GM18526 (cell line): Measurements from ENCODE around the gene ZCCHC17.

ENCODE experiments used
- POLR2A ChIP-seq: IDR thresholded peaks from 3 replicates; pipeline ENCODE4 v1.6.1; 2011; ENCODE audit not compliant: insufficient read length; ENCODE audit errors: extremely low read depth

ZCCHC17 gene

GRCh38 chr1:31376375-31377134 is 79.7 kb downstream of the ZCCHC17 start:
- no peak for TF ChIP-seq POLR2A

DNA sequence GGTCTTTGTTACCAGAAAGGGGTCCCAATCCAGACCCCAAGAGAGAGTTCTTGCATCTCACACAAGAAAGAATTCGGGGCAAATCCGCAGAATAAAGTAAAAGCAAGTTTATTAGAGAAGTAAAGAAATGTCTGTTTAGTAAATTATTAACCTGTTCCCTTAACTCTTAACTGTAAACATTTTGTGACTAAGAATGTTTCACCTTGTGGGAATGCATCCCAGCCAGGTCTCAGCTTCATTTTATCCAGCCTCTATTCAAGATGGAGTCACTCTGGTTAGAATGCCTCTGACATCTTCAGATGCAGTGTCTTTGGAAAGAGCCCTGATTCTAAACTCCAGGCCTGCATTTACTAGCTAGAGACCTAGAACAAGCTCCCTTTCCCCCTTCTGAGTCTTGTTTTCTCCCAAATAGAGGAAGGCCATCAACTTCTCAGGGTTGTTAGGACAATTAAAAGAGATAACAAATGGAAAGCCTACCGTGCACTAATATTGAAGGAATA is 80.6 kb downstream of the ZCCHC17 start:
- no peak for TF ChIP-seq POLR2A

DNA sequence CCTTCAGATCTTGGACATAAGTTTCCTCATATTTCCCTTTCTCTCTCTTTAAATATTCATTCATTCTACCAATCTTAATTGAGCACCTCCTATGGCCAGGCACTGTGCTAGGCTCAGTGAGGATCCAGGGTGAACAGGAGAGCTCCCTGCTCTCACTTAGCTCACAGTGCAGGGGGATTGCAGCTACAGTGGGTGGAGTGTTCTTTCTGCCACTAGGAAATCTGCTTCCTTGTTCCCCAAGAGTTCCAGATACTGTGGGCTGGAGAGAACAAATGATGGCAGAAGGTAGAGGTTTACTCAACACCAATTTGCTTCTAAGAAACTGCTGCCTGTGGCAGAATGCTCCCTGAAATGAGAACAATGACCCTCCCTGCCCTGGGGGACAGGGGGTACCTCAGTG is 81.2 kb downstream of the ZCCHC17 start:
- TF ChIP-seq POLR2A = no peak

DNA sequence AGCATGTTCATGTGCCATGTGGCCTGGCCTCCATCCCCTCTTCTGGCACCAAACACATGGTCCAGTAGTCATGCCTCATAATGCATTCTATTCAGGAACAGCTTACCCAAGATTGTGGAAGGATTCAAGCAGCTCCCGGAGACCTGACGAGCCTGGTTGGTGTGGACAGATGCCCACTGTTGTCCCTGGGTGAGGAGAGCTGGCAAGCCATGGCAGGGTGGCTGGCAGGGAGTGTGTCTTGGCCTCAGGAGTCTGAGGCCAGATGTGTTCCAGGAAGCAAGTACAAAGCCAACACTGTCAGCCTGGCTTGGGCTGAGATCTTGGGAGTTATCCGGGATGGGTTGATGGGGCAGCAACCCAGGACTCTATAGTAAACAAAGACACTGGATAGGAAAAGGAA is 83.3 kb downstream of the ZCCHC17 start:
- TF ChIP-seq POLR2A = no peak

DNA sequence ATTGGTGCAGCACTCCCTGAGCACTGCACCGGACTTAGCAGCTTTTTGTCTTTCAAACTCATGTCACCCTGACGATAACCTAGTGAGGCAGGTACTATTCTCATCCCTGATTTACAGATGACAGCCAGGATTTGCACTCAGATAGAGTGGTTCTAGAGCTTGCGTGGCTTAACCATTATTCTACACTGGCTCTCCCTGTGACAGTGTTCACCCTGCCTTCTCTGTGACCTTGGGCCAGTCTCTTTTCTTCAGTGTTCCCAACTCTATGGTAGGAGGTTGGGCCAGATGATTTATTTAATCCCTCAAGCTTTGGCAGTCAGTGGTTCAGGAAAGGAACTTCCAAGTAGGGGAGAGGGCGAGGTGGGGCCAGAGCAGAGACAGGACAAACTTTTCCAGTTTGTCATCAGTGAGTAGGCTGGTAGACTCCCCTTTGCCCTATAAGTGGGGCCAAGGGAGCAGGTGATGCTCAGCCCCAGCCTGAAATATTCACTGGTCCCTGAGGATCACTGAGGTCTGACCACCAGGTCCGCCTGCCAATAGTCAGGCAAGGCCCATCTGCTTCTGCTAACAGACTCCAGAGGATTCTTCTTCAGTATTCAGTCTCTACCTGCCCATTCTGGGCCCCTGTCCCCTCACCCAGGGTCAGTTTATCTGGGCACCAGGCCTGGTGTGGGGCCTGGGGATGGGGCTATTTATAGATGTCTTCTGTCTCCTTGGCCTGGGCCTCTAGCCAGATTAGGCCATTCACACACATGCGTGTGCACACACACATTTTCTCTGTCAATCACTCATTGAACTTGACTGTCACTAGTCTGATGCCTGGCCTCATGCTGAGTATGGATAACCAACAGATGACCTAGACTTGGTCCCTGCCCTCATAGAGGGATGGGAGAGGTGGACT is 84.8 kb downstream of the ZCCHC17 start:
- TF ChIP-seq POLR2A = no peak

- TF ChIP-seq POLR2A = no peak
These were observed 85.7 kb downstream of the ZCCHC17 start for GRCh38 chr1:31382379-31382989.

DNA sequence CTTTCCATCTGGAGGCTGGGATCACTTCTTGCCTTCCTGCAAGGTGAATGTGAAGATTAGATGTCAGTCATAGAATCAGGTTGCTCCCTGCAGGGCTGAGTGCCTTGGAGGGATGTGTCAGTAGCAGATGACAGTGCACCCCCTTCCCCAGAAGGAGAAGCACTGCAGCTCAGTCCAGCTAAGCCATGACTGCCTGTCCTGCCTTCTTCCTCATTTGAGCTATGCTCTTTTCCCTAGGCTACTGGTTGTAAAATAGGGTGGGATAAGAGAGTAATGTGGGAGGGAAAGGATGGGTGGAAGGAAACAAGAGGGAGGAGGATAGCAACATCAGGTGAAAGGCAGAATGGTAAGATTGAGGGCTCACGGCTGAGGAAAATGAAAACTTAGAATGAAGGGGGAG is 87.1 kb downstream of the ZCCHC17 start:
- TF ChIP-seq POLR2A = no peak

- TF ChIP-seq POLR2A = no peak
These were observed 90.8 kb downstream of the ZCCHC17 start for GRCh38 chr1:31387612-31388011.

DNA sequence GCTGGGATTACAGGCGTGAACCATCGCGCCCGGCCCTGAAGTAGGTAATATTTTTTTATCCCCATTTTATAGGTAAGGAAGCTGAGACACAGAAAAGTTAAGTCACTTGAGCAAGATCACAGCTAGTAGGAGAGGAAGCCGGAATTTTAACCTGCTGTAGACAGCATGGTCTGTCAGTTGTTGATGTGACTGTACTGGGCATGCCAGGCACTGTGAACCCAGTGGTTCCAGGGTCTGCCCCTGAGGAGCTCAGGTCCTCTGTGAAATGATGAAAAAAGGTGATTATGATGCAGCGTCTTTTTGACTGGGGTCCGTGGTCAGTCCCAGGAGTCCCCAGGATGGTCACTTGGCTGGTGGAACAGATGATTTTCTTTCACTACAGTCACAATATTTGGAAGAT is 92.8 kb downstream of the ZCCHC17 start:
- no peak for TF ChIP-seq POLR2A

GRCh38 chr1:31390071-31390470 is 93.2 kb downstream of the ZCCHC17 start:
- no peak for TF ChIP-seq POLR2A

- no peak for TF ChIP-seq POLR2A
These were observed 96.6 kb downstream of the ZCCHC17 start for GRCh38 chr1:31393463-31393862.

DNA sequence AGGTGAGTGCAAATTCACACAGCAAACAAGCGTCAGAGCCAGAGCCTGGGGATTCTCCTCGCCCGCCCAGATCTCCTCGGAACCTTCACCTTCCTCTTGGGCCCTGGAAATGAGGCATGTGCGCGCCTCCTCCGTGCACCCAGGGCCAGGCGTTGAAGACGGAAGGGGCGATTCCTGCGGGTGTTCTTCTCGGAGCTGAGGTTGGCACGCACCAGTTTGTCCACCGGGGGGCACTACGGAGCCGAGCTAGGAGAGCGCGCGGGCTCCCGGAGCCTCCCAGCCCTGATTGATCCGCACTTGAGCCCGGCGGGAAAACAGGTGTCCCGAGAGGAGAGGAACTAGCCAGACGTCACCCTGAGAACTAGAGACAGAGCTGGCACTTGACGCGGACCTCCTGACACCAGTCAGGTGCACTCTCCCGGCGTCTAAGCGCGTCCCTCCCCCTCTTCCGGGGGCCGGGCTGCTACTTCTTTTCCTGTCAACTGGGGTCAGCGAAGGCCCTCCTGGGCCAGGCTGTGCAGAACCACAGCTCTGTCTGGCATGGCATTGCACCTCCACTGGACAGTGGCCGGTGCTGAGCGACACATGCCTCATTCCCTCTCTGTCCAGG is 97.9 kb downstream of the ZCCHC17 start:
- TF ChIP-seq POLR2A = peak; percentile 22

DNA sequence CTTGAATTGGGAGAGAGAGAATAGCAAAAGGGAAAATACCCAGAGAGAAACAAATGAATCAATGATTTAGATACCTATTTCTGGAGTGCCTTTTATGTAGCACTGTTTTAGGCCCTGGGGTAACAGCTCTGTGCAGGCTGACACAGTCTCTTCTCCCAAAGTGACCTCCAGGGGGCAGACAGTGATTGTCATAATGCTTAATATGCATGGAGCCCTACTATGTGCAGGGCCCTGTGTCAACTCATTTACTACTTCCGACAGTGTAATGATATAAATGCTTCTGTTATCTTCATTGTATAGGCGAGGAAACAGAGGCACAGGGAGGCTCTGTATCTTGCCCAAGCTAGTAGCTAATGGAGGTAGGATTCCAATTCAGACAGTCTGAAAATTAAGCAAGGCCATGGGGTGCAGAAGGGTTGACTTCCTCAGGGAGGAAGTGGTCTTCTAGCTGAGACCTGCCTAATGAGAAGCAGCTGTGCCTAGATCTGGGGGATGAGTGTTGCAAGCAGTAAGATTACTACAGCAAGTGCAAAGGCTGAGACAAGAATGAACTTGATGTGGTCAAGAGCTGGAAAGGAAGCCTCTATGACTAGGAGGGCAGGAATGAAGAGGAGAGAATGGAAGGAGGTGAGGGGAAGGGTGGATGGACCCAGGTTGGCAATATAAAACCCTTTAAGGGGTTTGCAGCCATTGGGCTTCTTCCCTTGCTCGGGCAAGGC is 100.0 kb downstream of the ZCCHC17 start:
- TF ChIP-seq POLR2A = no peak

DNA sequence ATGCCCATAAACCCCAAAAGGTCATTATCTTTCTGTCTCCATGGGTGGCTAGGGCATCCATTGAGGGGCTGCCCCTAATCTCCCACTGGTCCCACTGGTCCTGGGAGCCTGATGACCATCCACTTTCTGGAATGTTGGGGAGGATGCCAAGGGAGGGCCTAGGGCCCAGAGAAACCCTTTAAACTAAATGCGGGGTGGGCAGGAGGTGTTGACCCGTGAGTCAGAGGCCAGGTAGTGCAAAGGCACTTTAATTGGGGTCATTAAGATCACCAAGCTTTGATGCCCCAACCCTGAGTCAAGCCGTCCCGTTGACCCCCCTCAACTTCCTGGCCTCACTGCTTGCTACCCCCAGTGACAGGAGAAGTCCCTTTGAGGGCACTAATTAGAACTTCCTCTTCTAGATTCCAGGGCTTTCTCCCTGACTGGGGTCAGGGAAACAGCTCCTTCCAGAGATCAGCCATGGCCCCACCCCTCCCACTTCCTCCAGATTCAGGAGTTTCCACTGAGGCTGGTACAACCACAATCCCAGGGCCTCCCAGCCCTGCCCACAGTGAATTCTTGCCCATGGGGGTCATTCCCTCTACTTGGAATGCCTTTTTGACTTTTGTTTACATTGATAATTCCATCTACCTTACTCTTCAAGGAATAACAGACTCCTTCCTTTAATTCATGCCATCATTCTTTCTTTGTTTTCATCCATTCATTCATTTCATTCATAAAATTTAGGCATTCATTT is 100.7 kb downstream of the ZCCHC17 start:
- no peak for TF ChIP-seq POLR2A
